H1 (cell line): ENCODE results near the gene STARD9. TPM values are rescaled to one million over a fixed set of nuclear protein-coding genes. Genes with fewer than 3 reads are reported as not detected.

Source experiments
- CTCF ChIA-PET: fragments of 300-600 bp; sonication (Branson Sonifier 250); formaldehyde crosslinking; loops from one replicate; lab custom pipeline; 2021; ENCODE audit not compliant: partially characterized antibody; lab: Charles Lee
- POLR2A ChIA-PET: fragments of 300-600 bp; sonication (Branson Sonifier 250); formaldehyde crosslinking; loops from one replicate; lab custom pipeline; 2021; ENCODE audit warnings: inconsistent platforms; ENCODE audit not compliant: partially characterized antibody; lab: Charles Lee
- DNase-seq, 2 experiments: peaks; one replicate each; pipeline versions ENCODE4 v3.0.0 to v3.0.0-alpha.2; 2010 to 2022; ENCODE audit warnings: low spot score in 2 of 2, low read depth in 1 of 2, mixed read lengths in 1 of 2
- FAIRE-seq: peaks from 2 replicates; lab custom pipeline; 2011; peaks lifted over from hg19 to GRCh38; lab: Jason Lieb, UNC
- H2AFZ ChIP-seq: 2 replicates; pipeline ENCODE4 v1.8.1; 2012; ENCODE audit warnings: low read length, inconsistent platforms
- H2AK5ac ChIP-seq: 2 replicates; pipeline ENCODE4 v1.6.1; 2013; ENCODE audit warnings: low read depth, low read length
- H2BK120ac ChIP-seq: replicated peaks from 2 replicates; pipeline ENCODE3; 2013; ENCODE audit warnings: low read depth, low read length, inconsistent platforms
- H2BK12ac ChIP-seq: 2 replicates; pipeline ENCODE4 v1.6.1; 2013; ENCODE audit warnings: low read depth, low read length
- H2BK15ac ChIP-seq: 2 replicates; pipeline ENCODE4 v1.6.1; 2013; ENCODE audit warnings: low read length
- H2BK20ac ChIP-seq: 2 replicates; pipeline ENCODE4 v1.6.1; 2013; ENCODE audit warnings: low read length
- H2BK5ac ChIP-seq: 2 replicates; pipeline ENCODE4 v1.6.1; 2013; ENCODE audit warnings: low read depth, low read length
- H3K14ac ChIP-seq: 2 replicates; pipeline ENCODE4 v1.6.1; 2013; ENCODE audit warnings: inconsistent platforms; ENCODE audit not compliant: insufficient read length
- H3K18ac ChIP-seq: 2 replicates; pipeline ENCODE4 v1.6.1; 2013; ENCODE audit warnings: low read length; ENCODE audit errors: extremely low read depth
- H3K23ac ChIP-seq: 2 replicates; pipeline ENCODE4 v1.6.1; 2013; ENCODE audit warnings: inconsistent platforms; ENCODE audit not compliant: insufficient read length
- H3K23me2 ChIP-seq: 2 replicates; pipeline ENCODE4 v1.6.1; 2013; ENCODE audit warnings: low read depth, low read length
- H3K27ac ChIP-seq: 2 replicates; pipeline ENCODE4 v1.6.1; 2011; ENCODE audit warnings: low read depth, low read length, inconsistent platforms
- H3K27me3 ChIP-seq, 4 experiments: replicated peaks in 1 of 4; 1 replicate in 1 of 4; 2 replicates in 3 of 4; pipeline versions ENCODE4 v1.6.1 to v1.8.1; 2011 to 2013; ENCODE audit warnings: low read length in 3 of 4, mild to moderate bottlenecking in 3 of 4, inconsistent platforms in 2 of 4, mixed read lengths in 2 of 4, moderate library complexity in 1 of 4; ENCODE audit not compliant: control insufficient read depth in 3 of 4, insufficient read depth in 3 of 4; ENCODE audit errors: extremely low read depth in 1 of 4
- H3K36me3 ChIP-seq, 4 experiments: 2 replicates each; pipeline versions ENCODE4 v1.6.1 to v1.8.1; 2011 to 2013; ENCODE audit warnings: mild to moderate bottlenecking in 4 of 4, low read length in 3 of 4, moderate library complexity in 2 of 4, control low read depth in 1 of 4, inconsistent platforms in 1 of 4; ENCODE audit not compliant: insufficient read depth in 4 of 4, control insufficient read depth in 2 of 4
- H3K4ac ChIP-seq: replicated peaks from 2 replicates; pipeline ENCODE3; 2013; ENCODE audit warnings: low read length, low read depth, mixed read lengths, inconsistent platforms; ENCODE audit not compliant: insufficient read length
- H3K4me1 ChIP-seq, 4 experiments: replicated peaks in 1 of 4; 1 replicate in 1 of 4; 2 replicates in 3 of 4; pipeline versions ENCODE4 v1.6.1 to v1.8.1; 2011 to 2013; ENCODE audit warnings: low read length in 3 of 4, inconsistent platforms in 2 of 4, mixed read lengths in 1 of 4; ENCODE audit not compliant: insufficient read depth in 4 of 4, control insufficient read depth in 3 of 4
- H3K4me2 ChIP-seq, 2 experiments: 2 replicates each; pipeline versions ENCODE4 v1.6.1 to v1.8.1; 2011 to 2013; ENCODE audit warnings: low read depth in 2 of 2, low read length in 2 of 2, control low read depth in 1 of 2, inconsistent platforms in 1 of 2, mild to moderate bottlenecking in 1 of 2; ENCODE audit not compliant: insufficient read depth in 1 of 2
- H3K4me3 ChIP-seq, 4 experiments: fragments of 200-600, 300-600 bp in 1 of 4; sonication (generic), shearing (Covaris generic), sonication (Bioruptor Twin) in 1 of 4; 2 replicates each; pipeline versions ENCODE4 v1.5.1 to v1.8.1; 2011 to 2016; ENCODE audit warnings: low read length in 4 of 4, low read depth in 3 of 4, control low read depth in 2 of 4, inconsistent platforms in 2 of 4, mild to moderate bottlenecking in 2 of 4, mixed read lengths in 1 of 4, moderate library complexity in 1 of 4; ENCODE audit not compliant: insufficient read depth in 2 of 4; ENCODE audit errors: extremely low read depth in 1 of 4
- H3K56ac ChIP-seq: replicated peaks from 2 replicates; pipeline ENCODE3; 2013; ENCODE audit warnings: low read depth, mild to moderate bottlenecking, mixed read lengths, low read length, inconsistent platforms; ENCODE audit not compliant: insufficient read length
- H3K79me1 ChIP-seq: 2 replicates; pipeline ENCODE4 v1.6.1; 2013; ENCODE audit warnings: low read depth, low read length, control low read depth
- H3K79me2 ChIP-seq, 2 experiments: 2 replicates each; pipeline versions ENCODE4 v1.6.1 to v1.8.1; 2012 to 2013; ENCODE audit warnings: low read length in 2 of 2, mild to moderate bottlenecking in 2 of 2, inconsistent platforms in 1 of 2; ENCODE audit not compliant: insufficient read depth in 2 of 2, control insufficient read depth in 1 of 2
- H3K9ac ChIP-seq, 4 experiments: replicated peaks in 1 of 4; 1 replicate in 1 of 4; 2 replicates in 3 of 4; pipeline versions ENCODE4 v1.6.1 to v1.8.1; 2011 to 2013; ENCODE audit warnings: low read depth in 3 of 4, low read length in 3 of 4, control low read depth in 2 of 4, mild to moderate bottlenecking in 2 of 4, moderate library complexity in 2 of 4, inconsistent platforms in 1 of 4; ENCODE audit errors: extremely low read depth in 1 of 4
- H3K9me3 ChIP-seq, 2 experiments: 2 replicates each; pipeline versions ENCODE4 v1.6.1 to v1.8.1; 2012 to 2013; ENCODE audit warnings: mild to moderate bottlenecking in 2 of 2, moderate library complexity in 2 of 2, control low read depth in 1 of 2, inconsistent platforms in 1 of 2, low read depth in 1 of 2, low read length in 1 of 2, mixed read lengths in 1 of 2; ENCODE audit not compliant: insufficient read depth in 2 of 2
- H4K20me1 ChIP-seq, 2 experiments: replicated peaks in 1 of 2; 2 replicates each; pipeline versions ENCODE3 to v1.8.1; 2011 to 2013; ENCODE audit warnings: inconsistent platforms in 2 of 2, low read length in 2 of 2, mild to moderate bottlenecking in 1 of 2; ENCODE audit not compliant: insufficient read depth in 2 of 2, control insufficient read depth in 1 of 2
- H4K5ac ChIP-seq: 2 replicates; pipeline ENCODE4 v1.6.1; 2013; ENCODE audit warnings: low read length, low read depth, mixed read lengths, inconsistent platforms; ENCODE audit not compliant: insufficient read length
- H4K8ac ChIP-seq: 2 replicates; pipeline ENCODE4 v1.8.0; 2013; ENCODE audit warnings: mild to moderate bottlenecking, moderate library complexity, low read length, inconsistent platforms; ENCODE audit not compliant: insufficient read depth; ENCODE audit errors: extremely low read depth
- H4K91ac ChIP-seq: replicated peaks from 2 replicates; pipeline ENCODE3; 2013; ENCODE audit warnings: low read length, mixed read lengths, inconsistent platforms; ENCODE audit not compliant: insufficient read length
- ASH2L ChIP-seq: fragments of 200-600, 300-600 bp; sonication (generic); IDR thresholded peaks from one replicate; pipeline ENCODE4 v1.7.1; 2017; ENCODE audit warnings: low read length
- ATF3 ChIP-seq: IDR thresholded peaks from 2 replicates; pipeline ENCODE4 v1.6.1; 2011; ENCODE audit warnings: low read depth, mild to moderate bottlenecking, low read length; ENCODE audit not compliant: insufficient read depth
- BCL11A ChIP-seq, 2 experiments: IDR thresholded peaks; one replicate each; pipeline ENCODE4 v1.6.1; 2011; ENCODE audit warnings: low read depth in 2 of 2, low read length in 2 of 2, mild to moderate bottlenecking in 2 of 2
- CBX8 ChIP-seq: fragments of 300-800, 300-1000 bp; sonication (generic); IDR thresholded peaks from 2 replicates; pipeline ENCODE4 v1.7.1; 2016; ENCODE audit warnings: low read depth, low read length, borderline replicate concordance
- EGR1 ChIP-seq: IDR thresholded peaks from 2 replicates; pipeline ENCODE4 v1.6.1; 2011; ENCODE audit warnings: low read depth, low read length, borderline replicate concordance
- FOSL1 ChIP-seq: IDR thresholded peaks from 2 replicates; pipeline ENCODE4 v1.6.1; 2011; ENCODE audit warnings: mild to moderate bottlenecking, low read depth, low read length, moderate library complexity; ENCODE audit not compliant: insufficient read depth
- GTF2F1 ChIP-seq: IDR thresholded peaks from 2 replicates; pipeline ENCODE4 v1.6.1; 2012; ENCODE audit warnings: low read depth, low read length, improper control_type of control experiment, borderline replicate concordance
- HDAC2 ChIP-seq, 2 experiments: fragments of 300-600 bp in 1 of 2; sonication (generic) in 1 of 2; IDR thresholded peaks; 2 replicates each; pipeline ENCODE4 v1.6.1; 2011 to 2012; ENCODE audit warnings: low read depth in 2 of 2, low read length in 2 of 2, mild to moderate bottlenecking in 2 of 2, moderate library complexity in 2 of 2, borderline replicate concordance in 1 of 2, inconsistent platforms in 1 of 2
- KDM4A ChIP-seq: IDR thresholded peaks from one replicate; pipeline ENCODE4 v1.7.1; 2012; ENCODE audit warnings: low read depth, mild to moderate bottlenecking, moderate library complexity, low read length, inconsistent platforms; ENCODE audit not compliant: severe bottlenecking
- NANOG ChIP-seq: IDR thresholded peaks from 2 replicates; pipeline ENCODE4 v1.6.1; 2011; ENCODE audit warnings: low read length, low read depth, mild to moderate bottlenecking, inconsistent platforms; ENCODE audit not compliant: insufficient read depth, poor library complexity, severe bottlenecking
- RAD21 ChIP-seq, 2 experiments: IDR thresholded peaks in 1 of 2; conservative IDR thresholded peaks in 1 of 2; 2 replicates each; pipeline ENCODE4 v1.6.1; 2011; ENCODE audit warnings: low read depth in 2 of 2, low read length in 2 of 2, improper control_type of control experiment in 1 of 2, inconsistent platforms in 1 of 2, mild to moderate bottlenecking in 1 of 2, moderate library complexity in 1 of 2
- SP2 ChIP-seq: IDR thresholded peaks from 2 replicates; pipeline ENCODE4 v1.6.1; 2012; ENCODE audit warnings: mild to moderate bottlenecking, low read length, inconsistent platforms
- TAF1 ChIP-seq: IDR thresholded peaks from 2 replicates; pipeline ENCODE4 v1.6.1; 2011; ENCODE audit warnings: mild to moderate bottlenecking, low read depth, low read length
- WGBS, 2 experiments: shearing (Covaris generic) in 1 of 2; methylation state at CpG; one replicate each; pipeline versions ENCODE4 v1.1.6 to v1.1.7; 2013 to 2015; ENCODE audit warnings: low lambda C conversion rate in 2 of 2, mixed read lengths in 2 of 2, inconsistent platforms in 1 of 2, low coverage in 1 of 2, missing lambda C conversion rate in 1 of 2; ENCODE audit not compliant: insufficient replicate concordance in 2 of 2, insufficient coverage in 1 of 2, insufficient read length in 1 of 2; ENCODE audit errors: extremely low coverage in 1 of 2, missing lambda C conversion rate in 1 of 2; 5-methylcytosine and 5-hydroxymethylcytosine counted together
- polyA plus RNA-seq, 7 experiments: library from polyadenylated mRNA; depleted of rRNA in 3 of 7; stranded (reverse) in 5 of 7; unstranded in 2 of 7; fragments of >200 nt in 5 of 7; fragments of 200-250 nt in 2 of 7; gene quantifications; 1 replicate in 5 of 7; 2 replicates in 1 of 7; 4 replicates in 1 of 7; pipeline versions ENCODE4 v1.2.1 to v1.2.3, GENCODE V29; 2011 to 2013; ENCODE audit warnings: missing spikeins in 2 of 7, mixed read lengths in 2 of 7
- total RNA-seq: library from RNA; stranded (reverse); fragmentation: NEBNext Ultra II Directional; extraction: Animal tissue kit (Norgen Biotek cat#: 25700); gene quantifications from 2 replicates; pipeline ENCODE4 v1.2.1, GENCODE V29; 2021

STARD9 gene
- total and polyA plus RNA-seq, 2 of the 8 experiments (the other 6 are each of a cell fraction or from before 2014, with no cell fraction given): 2.8 to 7.0 TPM

- CTCF ChIA-PET: interaction anchor here (0.6 kb wide), 1 partner anchor 110 kb away, joined by 3 read pairs; no protein-coding TSS in a partner anchor
- H2BK20ac ChIP-seq: no peak overlapping the region
- no peak overlapping the region for H3K4me3 ChIP-seq
- no peaks in the 10 kb centered on the region for H4K20me1 ChIP-seq
- H3K36me3 ChIP-seq: no peaks in the 10 kb centered on the region
- no peaks in the 10 kb centered on the region for H3K27me3 ChIP-seq
- H3K23ac ChIP-seq: no peak overlapping the region
- FAIRE-seq (no peak), DNase-seq (no peak)
- H3K4ac ChIP-seq: no peak overlapping the region
- no peak overlapping the region for H2BK120ac ChIP-seq
- H3K23me2 ChIP-seq: no peaks in the 10 kb centered on the region
- no peak overlapping the region for H2BK15ac ChIP-seq
- H3K79me1 ChIP-seq: no peaks in the 10 kb centered on the region
- H2AK5ac ChIP-seq: no peak overlapping the region
- peaks cover 0 to 4% (median under 1%) of the 10 kb centered on the region in 4 experiments; a peak in 2 of 7 replicates for H3K4me1 ChIP-seq
- no peak overlapping the region for H3K18ac ChIP-seq
- no peaks in the 10 kb centered on the region for H3K79me2 ChIP-seq
- H2BK12ac ChIP-seq: no peak overlapping the region
- H3K4me2 ChIP-seq: no peak overlapping the region
- no peak overlapping the region for H2BK5ac ChIP-seq
- H4K91ac ChIP-seq: no peak overlapping the region
- POLR2A ChIA-PET: interaction anchor here (1.9 kb wide), 1 partner anchor 17 kb away, joined by 3 read pairs; no protein-coding TSS in a partner anchor
- no peak overlapping the region; a peak in 1 of 7 replicates for H3K9ac ChIP-seq
- no peak overlapping the region for H3K14ac ChIP-seq
- no peak overlapping the region for H2AFZ ChIP-seq
- no peak overlapping the region for H3K27ac ChIP-seq
- no peaks in the 10 kb centered on the region for H3K9me3 ChIP-seq
- H3K56ac ChIP-seq: no peak overlapping the region
- no peak overlapping the region for H4K5ac ChIP-seq
- H4K8ac ChIP-seq: no peak overlapping the region
- WGBS, 2 experiments: 92% methylated on average over 5 of the region's 5 CpGs; no CpG with 5 or more reads in 1 of the 2 experiments
- no peak for TF ChIP-seq TAF1
- TF ChIP-seq BCL11A (IDR thresholded peaks at IDR 0.05; ENCODE audit: low read depth in 2 of 2, low read length in 2 of 2): no peak
- TF ChIP-seq HDAC2 (IDR thresholded peaks at IDR 0.05; ENCODE audit: borderline replicate concordance in 1 of 2, low read depth in 2 of 2, low read length in 2 of 2): no peak
- no peak for TF ChIP-seq RAD21 (IDR thresholded peaks at IDR 0.05 in 1 of 2, conservative IDR thresholded peaks at IDR 0.05 in 1 of 2; ENCODE audit: low read depth in 2 of 2, low read length in 2 of 2)
- no peak for TF ChIP-seq ASH2L
- no peak for TF ChIP-seq NANOG
- no peak for TF ChIP-seq SP2
- TF ChIP-seq EGR1: no peak
- TF ChIP-seq KDM4A: no peak
- no peak for TF ChIP-seq ATF3
- TF ChIP-seq CBX8: no peak
- TF ChIP-seq FOSL1: no peak
- TF ChIP-seq GTF2F1: no peak
Measured at GRCh38 chr15:42594095-42594494, 18.7 kb downstream of the STARD9 start.
